GM21381 (cell line): ENCODE measurements around the gene MICB.
A peak's percentile ranks its signal among the peaks of the same experiment; 100 is the strongest.
"Not testable (repeated sequence)": the region's sequence is repeated elsewhere in the genome, so short reads cannot be mapped to it uniquely, and the experiment has no call there.

Experiments
- ATAC-seq: cut with Tn5 transposase; IDR thresholded peaks from one replicate; pipeline ENCODE4 v1.9.1; 2021; ENCODE audit warnings: mild to moderate bottlenecking, moderate library complexity; ENCODE audit not compliant: unreplicated experiment

Gene MICB

DNA sequence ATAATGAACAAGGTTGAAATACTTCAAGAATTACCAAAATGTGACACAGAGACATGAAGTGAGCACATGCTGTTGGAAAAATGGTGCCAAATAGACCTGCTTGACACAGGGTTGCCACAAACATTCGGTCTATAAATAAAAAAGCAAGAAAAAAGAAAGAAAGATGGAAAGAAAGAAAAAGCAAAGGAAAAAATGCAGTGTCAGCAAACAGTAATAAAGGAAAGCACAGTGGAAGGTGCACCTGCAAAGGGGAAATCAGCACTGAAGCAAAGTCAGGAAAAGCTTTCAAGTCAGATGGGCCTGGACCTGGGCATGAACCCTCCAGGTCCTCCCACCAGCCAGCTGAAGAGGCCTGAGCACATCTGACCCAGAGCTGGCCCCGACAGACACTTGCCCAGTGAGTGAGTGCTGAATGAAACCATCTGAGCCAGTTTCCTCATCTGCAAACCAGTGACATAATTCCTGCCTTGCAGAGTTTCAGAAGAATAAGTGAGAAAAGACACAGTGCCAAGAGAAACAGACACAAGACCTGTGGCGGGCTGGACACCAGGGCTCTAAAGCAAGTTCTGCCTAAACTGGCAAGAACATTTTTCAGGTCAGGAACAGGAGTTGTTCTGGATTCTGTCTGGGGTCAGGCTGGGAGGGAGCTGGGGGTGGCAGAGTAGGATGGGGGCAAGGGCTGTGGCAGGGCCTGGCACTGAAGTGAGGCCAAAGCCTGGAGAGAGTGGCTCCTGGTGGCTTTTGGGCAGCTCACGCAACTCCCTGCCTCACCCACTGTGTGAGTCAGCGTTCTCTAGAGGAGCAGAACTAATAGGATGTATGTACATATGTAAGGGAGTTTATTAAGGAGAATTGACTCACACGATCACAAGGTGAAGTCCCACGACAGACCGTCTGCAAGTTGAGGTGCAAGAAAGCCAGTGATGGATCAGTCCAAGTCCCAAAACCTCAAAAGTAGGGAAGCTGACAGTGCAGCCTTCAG is 23.9 kb upstream of the MICB start:
- ATAC-seq: no peak

DNA sequence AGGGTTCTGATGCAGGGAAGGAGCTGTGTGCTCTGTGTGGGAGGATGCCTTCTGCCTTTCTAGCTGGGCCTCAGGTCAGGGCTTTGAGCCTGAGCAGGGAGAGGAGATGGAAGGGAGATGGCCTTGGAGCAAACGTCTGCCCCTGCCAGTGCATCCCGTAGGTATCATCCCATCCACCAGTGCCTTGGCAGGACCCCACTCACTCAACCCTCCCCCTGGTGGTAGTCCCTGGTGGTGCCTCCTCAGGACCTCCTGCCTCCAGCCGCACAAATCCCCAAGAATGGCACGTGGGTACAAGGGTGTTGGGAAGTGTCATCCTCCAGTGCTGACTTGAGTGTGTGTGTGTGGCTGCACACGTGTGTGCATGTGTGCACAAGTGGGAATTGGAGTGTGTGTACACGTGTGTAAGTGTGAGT is 23.1 kb upstream of the MICB start:
- no peak for ATAC-seq

DNA sequence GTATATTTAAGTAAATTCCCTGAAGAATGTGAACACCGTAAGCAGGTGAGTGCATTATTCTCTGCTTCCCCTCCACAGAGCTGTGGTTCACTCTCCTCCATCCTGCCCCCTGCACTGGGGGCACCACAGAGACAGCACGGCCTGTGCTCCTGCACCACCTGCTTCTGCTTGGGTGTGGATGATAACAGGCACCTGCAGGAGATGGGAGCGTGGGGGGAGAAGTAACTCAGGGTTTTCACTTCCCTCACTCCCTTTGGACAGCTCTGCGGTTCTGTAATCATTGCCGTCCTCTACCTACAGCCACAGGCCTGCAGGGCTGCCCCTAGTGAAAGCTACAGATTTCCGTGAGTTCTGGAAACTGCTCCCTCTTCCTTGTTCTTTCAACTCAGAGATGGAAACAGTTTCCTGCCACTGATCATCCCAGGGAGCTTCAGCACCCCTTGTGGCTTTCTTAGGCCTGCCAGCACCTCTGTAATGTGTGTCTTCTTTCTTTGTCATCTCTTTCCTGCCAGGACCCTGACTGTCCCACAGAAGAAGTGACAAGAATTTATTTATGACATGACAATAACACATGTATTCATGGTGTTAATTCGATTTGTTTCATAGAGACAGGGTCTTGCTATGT is 21.3 kb upstream of the MICB start:
- ATAC-seq: no peak

DNA sequence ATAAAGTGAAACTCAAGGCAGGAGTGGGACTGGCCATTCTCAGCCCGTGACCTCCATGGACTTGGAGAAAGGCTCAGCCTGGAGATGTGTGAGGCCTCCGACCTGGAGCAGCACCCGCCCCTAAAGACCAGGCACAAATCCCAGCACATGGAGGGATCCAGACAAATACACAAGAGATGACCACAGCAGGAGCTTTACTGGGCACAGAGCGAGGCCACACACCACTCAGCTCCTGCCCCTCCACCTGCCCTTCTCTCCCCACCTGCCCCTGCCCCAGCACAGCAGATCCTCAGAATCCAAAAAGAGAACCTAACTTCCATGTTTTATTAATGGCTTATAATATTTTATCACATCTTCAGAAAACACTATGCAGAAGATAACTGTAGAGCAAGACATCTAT is 20.4 kb upstream of the MICB start:
- ATAC-seq: no peak

DNA sequence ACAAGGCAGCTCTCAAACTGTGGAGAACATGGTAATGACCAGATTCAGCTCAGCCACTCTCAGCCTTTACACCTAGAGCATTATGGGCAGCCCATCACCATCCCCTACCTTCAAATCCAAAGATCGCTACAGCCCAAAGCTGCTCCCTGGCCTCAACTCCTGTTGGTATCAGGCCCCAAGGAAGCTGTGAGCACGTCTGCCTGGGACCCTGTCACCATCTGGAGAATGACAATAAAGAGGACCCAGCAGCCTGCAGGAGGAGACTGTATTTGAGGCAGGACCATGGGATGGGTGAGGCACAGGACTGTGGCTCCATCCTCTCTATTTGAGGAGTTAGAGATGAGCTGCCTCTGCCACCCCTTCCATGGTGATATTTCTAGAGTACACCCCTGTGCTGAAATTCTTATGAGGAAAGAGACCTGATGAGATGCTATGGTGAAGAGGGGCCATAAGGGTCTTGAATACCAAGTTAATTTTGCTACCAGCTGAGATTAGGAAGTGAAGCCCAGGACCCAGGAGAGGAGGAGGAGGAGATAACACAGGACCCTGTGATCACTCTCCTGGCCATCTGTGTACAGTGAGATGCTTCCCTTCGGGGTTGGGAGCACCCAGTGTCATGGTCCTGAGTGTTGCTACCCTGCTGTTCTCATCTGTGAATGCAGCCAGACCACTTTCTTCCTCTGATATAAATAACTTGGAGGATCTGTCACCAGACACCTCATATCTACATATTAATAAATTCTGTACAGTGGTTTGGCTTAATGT is 19.6 kb upstream of the MICB start:
- ATAC-seq: no peak

- no peak for ATAC-seq
These were observed 18.6 kb upstream of the MICB start for GRCh38 chr6:31479151-31479932.

DNA sequence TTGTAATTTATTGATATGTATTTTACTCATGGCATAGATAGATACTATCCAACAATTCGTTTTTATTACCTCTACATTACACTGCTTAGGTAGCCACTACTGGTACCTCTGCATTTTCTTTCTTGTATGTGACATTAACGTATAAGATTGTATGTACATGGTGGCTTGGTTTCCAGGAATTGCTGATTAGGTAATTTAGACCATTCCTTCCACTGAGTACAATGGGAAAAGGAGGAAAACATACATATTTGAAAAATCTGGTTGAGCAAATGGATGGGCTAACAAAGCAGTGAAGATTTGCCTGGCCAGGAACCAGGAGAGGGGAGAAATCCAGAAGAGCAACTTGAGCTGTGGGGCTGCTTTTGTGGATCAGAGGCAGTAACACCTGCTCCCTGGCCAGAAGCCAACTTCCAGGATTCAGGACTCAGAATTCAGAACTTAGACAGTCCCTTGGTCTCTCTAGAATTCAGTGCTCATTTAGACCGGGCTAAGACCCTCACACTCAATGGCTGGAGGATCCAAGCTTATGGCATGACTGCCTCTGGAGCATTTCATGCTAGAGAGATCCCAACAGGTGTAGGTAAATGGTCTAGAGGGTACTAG is 17.9 kb upstream of the MICB start:
- ATAC-seq: no peak

DNA sequence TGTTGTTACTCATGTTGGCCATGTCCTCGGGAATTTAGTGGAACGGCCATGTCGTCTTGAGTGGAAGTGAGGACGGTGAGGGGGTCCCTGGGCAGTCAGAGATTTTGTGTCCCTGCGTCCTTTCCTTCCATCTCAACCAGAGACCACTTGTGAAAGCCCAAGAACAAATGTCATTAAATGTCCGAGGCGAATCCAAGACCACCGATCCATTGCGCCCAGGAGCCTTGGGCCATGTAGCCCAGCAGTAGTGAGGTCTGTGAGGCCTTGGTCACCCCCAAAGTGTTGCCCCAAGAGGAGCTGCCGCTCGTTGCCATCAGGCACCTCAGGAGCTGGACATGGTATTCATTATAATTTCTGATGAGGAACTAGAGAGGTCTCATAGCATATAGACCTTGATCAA is 17.4 kb upstream of the MICB start:
- ATAC-seq: no peak

DNA sequence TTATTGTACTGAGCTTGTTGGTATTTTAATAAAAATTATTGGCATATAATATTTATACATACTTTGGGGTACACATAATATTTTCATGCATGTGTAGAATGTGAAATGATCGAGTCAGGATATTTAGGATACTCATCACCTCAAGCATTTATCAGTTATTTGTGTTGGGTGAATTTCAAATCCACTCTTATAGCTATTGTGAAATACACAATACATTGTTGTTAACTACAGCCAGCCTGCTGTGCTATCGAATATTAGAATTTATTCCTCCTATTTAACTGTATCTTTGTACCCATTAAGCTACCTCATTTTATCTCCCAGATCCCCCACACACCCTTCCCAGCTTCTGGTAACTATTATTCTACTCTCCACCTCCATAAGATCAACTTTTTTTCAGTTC is 14.6 kb upstream of the MICB start:
- no peak for ATAC-seq

DNA sequence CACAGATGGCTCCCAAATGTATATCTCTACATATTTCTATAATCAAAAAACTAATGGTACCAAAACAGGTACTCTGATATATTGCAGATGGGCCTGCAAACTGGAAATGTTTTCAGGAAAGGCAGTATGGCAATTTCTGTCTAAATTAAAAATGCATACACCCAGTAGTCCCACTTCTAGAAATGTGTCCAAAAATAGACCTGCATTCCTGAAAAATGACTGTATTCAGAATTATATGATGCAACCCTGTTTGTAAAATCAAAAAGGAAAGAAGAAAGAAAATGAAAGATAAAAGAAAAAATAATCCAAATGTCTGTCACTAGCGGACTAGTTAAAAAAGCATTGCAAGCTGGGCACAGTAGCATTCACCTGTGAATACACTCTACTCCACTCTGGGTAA is 12.9 kb upstream of the MICB start:
- no peak for ATAC-seq

DNA sequence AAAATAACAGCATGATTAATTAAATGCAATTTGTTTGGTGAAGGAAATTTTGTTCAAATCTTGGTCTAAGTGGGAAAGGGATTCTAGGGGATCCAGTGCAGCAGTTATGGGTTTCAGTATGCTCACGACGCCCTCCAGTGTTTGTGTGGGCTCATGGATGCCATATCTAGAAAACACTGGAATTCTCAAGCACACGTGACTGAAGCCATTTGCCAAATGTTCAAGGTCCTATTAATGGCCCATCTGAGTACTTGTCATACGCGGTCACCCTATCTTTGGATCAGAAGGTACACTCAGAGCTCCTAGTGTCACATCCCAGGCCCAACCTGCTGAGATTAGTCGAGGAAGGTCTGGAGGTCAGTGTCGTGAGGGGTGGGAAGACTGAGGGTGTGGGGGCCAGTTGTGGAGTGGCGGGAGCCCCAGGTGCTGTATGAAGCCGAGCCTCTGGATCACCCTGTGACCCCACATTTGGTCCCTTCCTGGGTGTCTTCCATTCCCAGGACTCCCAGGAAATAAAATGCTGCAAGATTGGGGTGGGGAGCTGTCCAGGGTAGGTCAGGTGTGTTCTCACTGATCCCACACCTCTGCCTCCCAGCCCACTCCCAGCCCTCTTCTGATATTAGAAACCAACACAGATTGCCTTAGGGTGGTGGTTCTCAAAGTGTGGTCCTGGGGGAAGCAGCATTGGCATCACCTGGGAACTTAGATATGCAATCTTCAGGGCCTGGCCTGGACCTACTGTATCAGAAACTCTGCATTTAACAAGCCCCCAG is 11.7 kb upstream of the MICB start:
- ATAC-seq: not testable (repeated sequence)

- ATAC-seq: not testable (repeated sequence)
These were observed 10.3 kb upstream of the MICB start for GRCh38 chr6:31487674-31488073.

- ATAC-seq: no peak
These were observed 8.9 kb upstream of the MICB start for GRCh38 chr6:31489086-31489485.

DNA sequence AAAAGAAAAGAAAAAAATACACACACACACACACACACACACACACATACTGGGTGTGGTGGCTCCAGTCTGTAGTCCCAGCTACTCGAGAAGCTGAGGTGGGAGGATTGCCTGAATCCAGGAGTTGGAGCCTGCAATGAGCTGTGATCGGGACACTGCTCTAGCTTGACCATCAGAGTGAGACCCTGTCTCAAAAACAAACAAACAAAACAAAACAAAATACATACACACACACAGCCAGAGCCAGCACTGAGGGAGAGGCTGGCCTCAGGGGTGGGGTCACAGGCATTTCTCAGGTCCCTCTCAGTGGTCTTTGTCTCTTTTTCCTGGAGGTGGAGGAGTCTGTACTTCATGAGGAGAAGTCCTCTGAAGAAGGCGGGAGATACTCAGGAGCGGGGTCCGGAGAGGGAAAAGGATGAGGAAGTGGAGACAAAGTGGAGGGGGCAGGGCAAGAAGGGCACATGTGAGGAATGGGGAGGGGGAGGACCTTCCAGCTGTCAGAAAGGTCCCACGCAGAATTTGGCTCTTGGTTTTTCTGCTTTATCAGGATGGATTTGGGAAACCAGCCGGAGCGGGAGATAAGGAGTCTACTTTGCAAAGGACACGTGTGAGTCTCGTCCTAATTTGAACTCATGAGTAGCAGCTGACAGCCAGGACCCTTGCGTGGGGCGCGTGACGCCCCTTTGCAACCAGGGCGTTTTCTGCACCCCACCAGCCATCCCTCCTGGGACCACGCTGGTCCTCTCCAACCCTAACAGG is 7.7 kb upstream of the MICB start:
- ATAC-seq: no peak

GRCh38 chr6:31493550-31493874 is 4.4 kb upstream of the MICB start:
- ATAC-seq: not testable (repeated sequence)

GRCh38 chr6:31493875-31494694 is 3.9 kb upstream of the MICB start:
- peak; percentile 43 for ATAC-seq

DNA sequence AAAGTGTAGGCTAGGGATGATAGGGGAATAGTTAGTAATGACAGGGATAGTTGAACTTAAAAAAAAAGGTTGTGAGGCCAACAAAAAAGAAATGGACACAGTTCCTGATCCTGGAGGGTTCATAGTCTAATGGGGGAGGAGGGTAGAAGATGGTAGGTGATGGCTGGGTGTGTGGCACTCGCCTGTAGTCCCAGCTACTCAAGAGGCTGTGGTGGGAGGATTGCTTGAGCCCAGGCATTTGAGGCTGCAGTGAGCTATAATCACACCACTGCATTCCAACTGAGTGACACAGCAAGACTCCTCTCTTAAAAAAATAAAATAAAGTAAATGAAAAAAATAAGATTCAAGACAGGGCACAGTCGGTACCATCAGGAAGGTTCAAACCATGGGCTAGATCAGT is 2.4 kb upstream of the MICB start:
- no peak for ATAC-seq

- ATAC-seq: not testable (repeated sequence)
These were observed 1.1 kb upstream of the MICB start for GRCh38 chr6:31496826-31497225.
